Left lung (tissue), 10 donors: ENCODE results near the gene AK9. TPM values are rescaled to one million over a fixed set of nuclear protein-coding genes. Genes with fewer than 3 reads are reported as not detected.
"Not testable (repeated sequence)": the region's sequence is repeated elsewhere in the genome, so short reads cannot be mapped to it uniquely, and the experiment has no call there.

Source experiments
- ATAC-seq: fragments of 200-7000 bp; cut with Tn5 transposase; one replicate; pipeline ENCODE4 v1.9.1; 2020; ENCODE audit warnings: moderate library complexity
- DNase-seq, 4 donors: peaks; one replicate each; pipeline ENCODE4 v3.0.0-alpha.2; 2013 to 2020
- H3K27ac ChIP-seq, 2 donors: fragments of 200-600 bp; sonication (generic) in 1 of 2; one replicate each; pipeline versions ENCODE4 v1.5.0 to v1.8.0; 2020 to 2021
- H3K27me3 ChIP-seq, 2 donors: fragments of 200-600 bp; sonication (generic) in 1 of 2; one replicate each; pipeline versions ENCODE4 v1.5.0 to v1.8.0; 2020 to 2021
- H3K36me3 ChIP-seq, 2 donors: fragments of 200-600 bp; sonication (generic) in 1 of 2; one replicate each; pipeline versions ENCODE4 v1.5.0 to v1.8.0; 2020 to 2021
- H3K4me1 ChIP-seq, 2 donors: fragments of 200-600 bp; one replicate each; pipeline ENCODE4 v1.8.0; 2021
- H3K4me3 ChIP-seq, 2 donors: fragments of 200-600 bp; sonication (generic) in 1 of 2; one replicate each; pipeline versions ENCODE4 v1.5.0 to v1.8.0; 2020 to 2021; ENCODE audit warnings: mild to moderate bottlenecking in 1 of 2
- H3K9me3 ChIP-seq, 2 donors: fragments of 200-600 bp; sonication (generic) in 1 of 2; one replicate each; pipeline versions ENCODE4 v1.5.0 to v1.8.0; 2020 to 2021
- CTCF ChIP-seq, 2 donors: fragments of 200-600 bp; sonication (generic) in 1 of 2; IDR thresholded peaks; one replicate each; pipeline versions ENCODE4 v1.5.0 to v1.8.0; 2021; ENCODE audit warnings: antibody characterized with exemption in 2 of 2
- intact Hi-C, 2 donors: fragments of 100-400 bp; cut with DNase I; formaldehyde crosslinking; loops; one replicate each; pipeline versions ENCODE4 v1.11.2 to v1.14.2; 2022
- polyA plus RNA-seq, 6 donors: library from polyadenylated mRNA; unstranded; fragments of 120-200 nt; gene quantifications; one replicate each; pipeline ENCODE4 v1.2.1, GENCODE V29; 2013; ENCODE audit not compliant: insufficient read length in 6 of 6
- total RNA-seq, 2 donors: library from RNA; stranded (reverse); fragmentation: NEBNext Ultra II Directional; extraction: Animal tissue kit (Norgen Biotek cat#: 25700); gene quantifications; one replicate each; pipeline ENCODE4 v1.2.1, GENCODE V29; 2021
- donor health status: DM: no; HTN: yes; CAD: no.
- donor health status: DM: no; HTN: no; CAD: no.

The AK9 gene
- total and polyA plus RNA-seq, 8 donors: 4.6 to 18.1 (median 13.3) TPM

GRCh38 chr6:109693111-109693510 is 2.1 kb upstream of the AK9 start:
- Histone ChIP-seq H3K27me3 (no peaks in the 10 kb centered on the region), H3K4me1 (peaks cover 0 to 41% of the 10 kb centered on the region in 2 donors), H3K27ac (peak overlapping the region in 1 of 2 donors; percentile 19), H3K36me3 (no peaks in the 10 kb centered on the region), H3K4me3 (no peak overlapping the region), H3K9me3 (no peaks in the 10 kb centered on the region)
- no peak for DNase-seq
- intact Hi-C loops: no loop called here
- no peak for ATAC-seq
- TF ChIP-seq CTCF (IDR thresholded peaks at IDR 0.05): no peak

DNA sequence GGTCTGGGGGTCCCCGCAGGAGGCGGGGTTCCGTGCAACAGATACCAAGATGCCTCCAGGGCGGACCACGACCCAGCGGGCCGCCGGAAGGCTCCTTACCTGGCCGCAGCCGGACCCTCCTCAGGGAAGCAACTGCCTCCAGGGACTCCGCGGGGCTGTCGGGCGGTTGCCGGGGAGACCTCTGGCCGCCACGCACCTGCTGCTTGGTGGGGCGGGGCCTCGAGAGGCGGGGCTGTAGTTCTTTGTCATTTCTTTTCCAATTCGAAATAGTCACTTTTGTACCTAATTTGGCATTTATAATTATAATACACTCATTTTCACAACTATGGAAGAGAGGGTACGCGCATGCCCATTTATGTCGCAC is 647 bp downstream of the AK9 start:
- ATAC-seq: peak; percentile 80
- H3K27ac ChIP-seq: peak overlapping the region; percentile 89 to 95
- no peak for TF ChIP-seq CTCF (IDR thresholded peaks at IDR 0.05)

GRCh38 chr6:109687271-109687761 is 3.7 kb downstream of the AK9 start:
- TF ChIP-seq CTCF (IDR thresholded peaks at IDR 0.05): no peak
- Histone ChIP-seq H3K27ac (peak overlapping the region in 1 of 2 donors; percentile 37), H3K4me3 (no peak overlapping the region), H3K9me3 (no peaks in the 10 kb centered on the region), H3K36me3 (no peaks in the 10 kb centered on the region), H3K4me1 (peaks cover 0 to 27% of the 10 kb centered on the region in 2 donors), H3K27me3 (no peaks in the 10 kb centered on the region)
- DNase-seq (peak in 1 of 4 donors; percentile 41), ATAC-seq (no peak)
- intact Hi-C loops: no loop called here

More for the DNA sequence above, 647 bp downstream of the AK9 start:
- H3K27me3 ChIP-seq: no peaks in the 10 kb centered on the region
- no peaks in the 10 kb centered on the region for H3K36me3 ChIP-seq
- peak overlapping the region; percentile 78 to 83 for H3K4me3 ChIP-seq
- peak in 3 of 4 donors; percentile 62 to 92 (median 73) for DNase-seq
- H3K9me3 ChIP-seq: no peaks in the 10 kb centered on the region
- H3K4me1 ChIP-seq: peaks cover 0 to 43% of the 10 kb centered on the region in 2 donors
- intact Hi-C loops: no loop called here

DNA sequence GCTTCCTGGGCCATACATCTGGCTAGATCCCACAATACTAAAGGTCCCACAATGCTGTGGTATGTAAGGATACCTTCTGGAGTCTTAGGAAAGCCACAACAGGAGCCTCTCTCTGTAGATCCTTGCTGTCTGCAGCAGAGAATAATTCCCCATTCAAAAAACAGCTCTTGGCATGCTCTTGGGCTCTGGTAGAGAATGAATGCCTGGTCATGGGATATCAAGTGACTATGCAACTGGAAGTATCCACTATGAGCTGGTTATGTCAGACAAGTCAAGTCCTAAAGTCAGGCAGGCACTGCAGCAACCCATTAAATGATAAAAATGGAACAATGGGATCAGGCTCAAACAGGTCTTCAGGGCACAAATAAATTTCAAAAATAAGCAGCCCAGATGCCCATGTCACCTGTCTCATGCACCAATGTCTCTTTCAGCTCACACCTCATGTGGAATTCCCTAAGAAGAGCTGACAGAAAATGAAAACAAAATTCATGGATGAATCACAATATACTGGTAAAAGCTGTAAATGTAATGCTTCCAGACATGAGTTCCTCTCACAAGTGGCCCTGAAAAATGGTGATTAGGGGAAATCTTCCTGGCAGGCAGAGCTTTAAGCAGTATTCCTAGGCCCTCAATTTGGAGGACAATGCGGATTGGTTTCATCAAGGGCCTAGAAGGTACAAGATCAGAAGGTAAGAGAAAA is 4.3 kb downstream of the AK9 start:
- no peak for TF ChIP-seq CTCF (IDR thresholded peaks at IDR 0.05)
- H3K9me3 ChIP-seq: no peaks in the 10 kb centered on the region
- H3K4me3 ChIP-seq: no peak overlapping the region
- peaks cover 0 to 22% of the 10 kb centered on the region in 2 donors for H3K4me1 ChIP-seq
- DNase-seq: no peak
- H3K36me3 ChIP-seq: no peaks in the 10 kb centered on the region
- H3K27ac ChIP-seq: peak overlapping the region in 1 of 2 donors; percentile 37
- H3K27me3 ChIP-seq: no peaks in the 10 kb centered on the region
- ATAC-seq: no peak
- intact Hi-C loops: no loop called here

- H3K27ac ChIP-seq, H3K36me3 ChIP-seq, intact Hi-C loops, H3K4me3 ChIP-seq, H3K27me3 ChIP-seq, H3K9me3 ChIP-seq: not testable (repeated sequence)
- peaks cover 0 to 11% of the 10 kb centered on the region in 2 donors for H3K4me1 ChIP-seq
- DNase-seq (peak in 3 of 4 donors; percentile 20 to 60 (median 43)), ATAC-seq (peak; percentile 99)
Measured at GRCh38 chr6:109678661-109679505, 12.1 kb downstream of the AK9 start.
